HK-2 (cell line): Measurements from ENCODE around the gene STK32C.

Experiments
- DNase-seq: peaks from one replicate; pipeline ENCODE4 v3.0.0-alpha.2; 2018; ENCODE audit not compliant: unreplicated experiment

Gene STK32C

GRCh38 chr10:132212816-132213215 is 94.9 kb downstream of the STK32C start:
- no peak for DNase-seq

GRCh38 chr10:132211246-132211645 is 96.5 kb downstream of the STK32C start:
- DNase-seq = no peak

- no peak for DNase-seq
These were observed 97.0 kb downstream of the STK32C start for GRCh38 chr10:132210766-132211165.

- DNase-seq = no peak
These were observed 97.7 kb downstream of the STK32C start for GRCh38 chr10:132209978-132210530.

- no peak for DNase-seq
These were observed 98.6 kb downstream of the STK32C start for GRCh38 chr10:132209130-132209529.

- no peak for DNase-seq
These were observed 99.2 kb downstream of the STK32C start for GRCh38 chr10:132208462-132209050.

- no peak for DNase-seq
These were observed 100.0 kb downstream of the STK32C start for GRCh38 chr10:132207536-132208461.

- no peak for DNase-seq
These were observed 100.8 kb downstream of the STK32C start for GRCh38 chr10:132206806-132207535.

GRCh38 chr10:132206377-132206745 is 101.4 kb downstream of the STK32C start:
- no peak for DNase-seq

GRCh38 chr10:132205650-132206376 is 101.9 kb downstream of the STK32C start:
- DNase-seq = no peak

GRCh38 chr10:132204781-132205473 is 102.8 kb downstream of the STK32C start:
- DNase-seq = no peak

- DNase-seq = no peak
These were observed 103.5 kb downstream of the STK32C start for GRCh38 chr10:132204078-132204780.

- DNase-seq = no peak
These were observed 104.3 kb downstream of the STK32C start for GRCh38 chr10:132203256-132204077.

- DNase-seq = no peak
These were observed 105.4 kb downstream of the STK32C start for GRCh38 chr10:132202070-132202970.

- no peak for DNase-seq
These were observed 106.4 kb downstream of the STK32C start for GRCh38 chr10:132201111-132201969.

- DNase-seq = no peak
These were observed 107.2 kb downstream of the STK32C start for GRCh38 chr10:132200344-132201110.

GRCh38 chr10:132199854-132200311 is 107.9 kb downstream of the STK32C start:
- no peak for DNase-seq
